Measurements from ENCODE around the gene PYCR2. TPM values are rescaled to one million over a fixed set of nuclear protein-coding genes. Genes with fewer than 3 reads are reported as not detected.

Gene PYCR2
- total RNA-seq, 1 experiment from 2014 or later = 57.7 TPM

- no peak overlapping the region for H2AFZ ChIP-seq (ENCODE audit: low read length)
- no TSS peak for BruUV-seq (replicated peaks)
These were observed 22.8 kb upstream of the PYCR2 start for GRCh38 chr1:225946803-225947202.

GRCh38 chr1:225946082-225946620 is 22.1 kb upstream of the PYCR2 start:
- no peaks in the 10 kb centered on the region for H3K79me2 ChIP-seq (ENCODE audit: low read length)
- H3K4me3 ChIP-seq (ENCODE audit: low read length) = no peak overlapping the region
- POLR2A ChIA-PET (ENCODE audit: unreplicated experiment) = no interaction called here
- intact Hi-C loops (cut with micrococcal nuclease) = no loop called here
- peaks cover 6% of the 10 kb centered on the region; the same call in 1 of the 2 replicates for H3K27me3 ChIP-seq (ENCODE audit: low read length)
- no peak overlapping the region for H2AFZ ChIP-seq (ENCODE audit: low read length)
- H3K9me3 ChIP-seq (ENCODE audit: low read length) = no peaks in the 10 kb centered on the region
- H3K9me2 ChIP-seq (replicated peaks; ENCODE audit: low read length) = no peaks in the 10 kb centered on the region
- BruUV-seq (replicated peaks) = no TSS peak
- no peaks in the 10 kb centered on the region for H4K20me1 ChIP-seq (ENCODE audit: low read length)
- H3K4me2 ChIP-seq (ENCODE audit: low read length) = no peak overlapping the region
- DNase-seq (no peak), ATAC-seq (no peak)
- no peaks in the 10 kb centered on the region for H3K4me1 ChIP-seq (ENCODE audit: insufficient read depth, low read length)
- H3F3A ChIP-seq (ENCODE audit: low read length, unreplicated experiment) = no peaks in the 10 kb centered on the region
- H3K9ac ChIP-seq (ENCODE audit: low read length) = no peak overlapping the region
- no peak overlapping the region for H3K27ac ChIP-seq (ENCODE audit: low read length)
- CTCF ChIA-PET = no interaction called here
- TF ChIP-seq CTCF (conservative IDR thresholded peaks at IDR 0.05; ENCODE audit: low read depth, low read length) = no peak
- no peak for TF ChIP-seq EZH2phosphoT487 (IDR thresholded peaks at IDR 0.05; ENCODE audit: borderline replicate concordance, low read length)
- TF ChIP-seq EZH2 (IDR thresholded peaks at IDR 0.05; ENCODE audit: low read length, unreplicated experiment) = no peak
- no peaks in the 10 kb centered on the region for H3K36me3 ChIP-seq (ENCODE audit: low read depth, low read length)

More at GRCh38 chr1:225946803-225947202, 22.8 kb upstream of the PYCR2 start:
- ATAC-seq = no peak
- no peaks in the 10 kb centered on the region for H3K4me1 ChIP-seq (ENCODE audit: insufficient read depth, low read length)
- no peaks in the 10 kb centered on the region for H3F3A ChIP-seq (ENCODE audit: low read length, unreplicated experiment)
- H4K20me1 ChIP-seq (ENCODE audit: low read length) = no peaks in the 10 kb centered on the region
- ChIA-PET CTCF (interaction anchor here (0.5 kb wide), 1 partner anchor 136 kb away, joined by 3 read pairs; no protein-coding TSS in a partner anchor), POLR2A (ENCODE audit: unreplicated experiment) (no interaction called here)
- no peaks in the 10 kb centered on the region for H3K36me3 ChIP-seq (ENCODE audit: low read depth, low read length)
- no peak for DNase-seq
- H3K9ac ChIP-seq (ENCODE audit: low read length) = no peak overlapping the region
- H3K9me2 ChIP-seq (replicated peaks; ENCODE audit: low read length) = no peaks in the 10 kb centered on the region
- no peaks in the 10 kb centered on the region for H3K9me3 ChIP-seq (ENCODE audit: low read length)
- H3K79me2 ChIP-seq (ENCODE audit: low read length) = no peaks in the 10 kb centered on the region
- H3K4me2 ChIP-seq (ENCODE audit: low read length) = no peak overlapping the region
- H3K4me3 ChIP-seq (ENCODE audit: low read length) = no peak overlapping the region
- TF ChIP-seq CTCF (conservative IDR thresholded peaks at IDR 0.05; ENCODE audit: low read depth, low read length) (no peak), EZH2 (IDR thresholded peaks at IDR 0.05; ENCODE audit: low read length, unreplicated experiment) (no peak), EZH2phosphoT487 (IDR thresholded peaks at IDR 0.05; ENCODE audit: borderline replicate concordance, low read length) (no peak)
- no peak overlapping the region for H3K27ac ChIP-seq (ENCODE audit: low read length)
- intact Hi-C loops (cut with micrococcal nuclease) = no loop called here
- H3K27me3 ChIP-seq (ENCODE audit: low read length) = peaks cover 6% of the 10 kb centered on the region; the same call in 1 of the 2 replicates

- Histone ChIP-seq H3F3A (ENCODE audit: low read length, unreplicated experiment) (no peaks in the 10 kb centered on the region), H3K4me2 (ENCODE audit: low read length) (no peak overlapping the region), H3K9me3 (ENCODE audit: low read length) (no peaks in the 10 kb centered on the region), H3K36me3 (ENCODE audit: low read depth, low read length) (no peaks in the 10 kb centered on the region), H3K27ac (ENCODE audit: low read length) (no peak overlapping the region), H3K9ac (ENCODE audit: low read length) (no peak overlapping the region), H3K4me1 (ENCODE audit: insufficient read depth, low read length) (no peaks in the 10 kb centered on the region), H3K9me2 (replicated peaks; ENCODE audit: low read length) (no peaks in the 10 kb centered on the region), H3K27me3 (ENCODE audit: low read length) (peaks cover 6% of the 10 kb centered on the region; the same call in 1 of the 2 replicates), H2AFZ (ENCODE audit: low read length) (no peak overlapping the region), H4K20me1 (ENCODE audit: low read length) (no peaks in the 10 kb centered on the region), H3K79me2 (ENCODE audit: low read length) (no peaks in the 10 kb centered on the region), H3K4me3 (ENCODE audit: low read length) (no peak overlapping the region)
- no peak for DNase-seq
- no peak for ATAC-seq
- intact Hi-C loops (cut with micrococcal nuclease) = no loop called here
- no peak for TF ChIP-seq CTCF (conservative IDR thresholded peaks at IDR 0.05; ENCODE audit: low read depth, low read length)
- no peak for TF ChIP-seq EZH2phosphoT487 (IDR thresholded peaks at IDR 0.05; ENCODE audit: borderline replicate concordance, low read length)
- TF ChIP-seq EZH2 (IDR thresholded peaks at IDR 0.05; ENCODE audit: low read length, unreplicated experiment) = no peak
- no TSS peak for BruUV-seq (replicated peaks)
- ChIA-PET POLR2A (ENCODE audit: unreplicated experiment) (interaction anchor here (0.6 kb wide), 1 partner anchor 22 kb away, joined by 5 read pairs; the partner anchor contains the start of gene PYCR2), CTCF (interaction anchor here (0.6 kb wide), 1 partner anchor 42 kb away, joined by 5 read pairs; no protein-coding TSS in a partner anchor)
These were observed 21.5 kb upstream of the PYCR2 start for GRCh38 chr1:225945564-225945963.

All from PC-3 (cell line).